Coronary artery (tissue), 2 donors: ENCODE measurements around the gene CPSF4.
"Not testable (repeated sequence)": the region's sequence is repeated elsewhere in the genome, so short reads cannot be mapped to it uniquely, and the experiment has no call there.

Experiments used
- DNase-seq: peaks from one replicate; pipeline ENCODE4 v3.0.0-alpha.2; 2017; ENCODE audit warnings: low spot score
- H3K27ac ChIP-seq, 2 donors: fragments of 200-600 bp; sonication (generic); one replicate each; pipeline ENCODE4 v1.5.1; 2016 to 2019
- H3K4me3 ChIP-seq: fragments of 200-600 bp; sonication (generic); 2 replicates; pipeline ENCODE4 v1.5.1; 2016; ENCODE audit warnings: mild to moderate bottlenecking, moderate library complexity
- CTCF ChIP-seq: fragments of 200-600 bp; sonication (generic); IDR thresholded peaks from one replicate; pipeline ENCODE4 v1.5.1; 2019; ENCODE audit warnings: antibody characterized with exemption

The CPSF4 gene

GRCh38 chr7:99428972-99429566, 9.7 kb upstream of the CPSF4 start:
- TF ChIP-seq CTCF: no peak
- Histone ChIP-seq H3K27ac (no peak overlapping the region), H3K4me3 (no peak overlapping the region)
- no peak for DNase-seq

- no peak for DNase-seq
- Histone ChIP-seq H3K4me3 (no peak overlapping the region), H3K27ac (no peak overlapping the region)
- TF ChIP-seq CTCF: no peak
Measured at GRCh38 chr7:99429756-99430155, 9.0 kb upstream of the CPSF4 start.

GRCh38 chr7:99431756-99432540, 6.8 kb upstream of the CPSF4 start:
- H3K4me3 ChIP-seq, DNase-seq, H3K27ac ChIP-seq: not testable (repeated sequence)

- Histone ChIP-seq H3K27ac (no peak overlapping the region), H3K4me3 (no peak overlapping the region)
- TF ChIP-seq CTCF: no peak
- no peak for DNase-seq
Measured at GRCh38 chr7:99433158-99433557, 5.6 kb upstream of the CPSF4 start.

GRCh38 chr7:99437946-99438572, 684 bp upstream of the CPSF4 start:
- TF ChIP-seq CTCF: no peak
- peak overlapping the region; percentile 68 to 92 for H3K27ac ChIP-seq
- no peak for DNase-seq
- peak overlapping the region; percentile 96 for H3K4me3 ChIP-seq

GRCh38 chr7:99440195-99440594, 1.5 kb downstream of the CPSF4 start:
- no peak for DNase-seq
- Histone ChIP-seq H3K4me3 (peak overlapping the region; percentile 96), H3K27ac (no peak overlapping the region)
- TF ChIP-seq CTCF: no peak

GRCh38 chr7:99446096-99446495, 7.4 kb downstream of the CPSF4 start:
- DNase-seq: no peak

More at GRCh38 chr7:99446096-99446495, 7.4 kb downstream of the CPSF4 start:
- no peak for TF ChIP-seq CTCF
- H3K4me3 ChIP-seq: no peak overlapping the region
- no peak overlapping the region for H3K27ac ChIP-seq
